ENCODE measurements around the gene CREB1. TPM values are rescaled to one million over a fixed set of nuclear protein-coding genes. Genes with fewer than 3 reads are reported as not detected.

The CREB1 gene
- total RNA-seq, 2 donors from 2014 or later: 96.8 to 125 TPM

GRCh38 chr2:207512356-207512755 is 17.4 kb upstream of the CREB1 start:
- ATAC-seq (no peak), DNase-seq (ENCODE audit: low spot score) (no peak)
- Mint-ChIP-seq H3K36me3 (no peaks in the 10 kb centered on the region), H3K27me3 (peaks cover 9 to 12% of the 10 kb centered on the region in 2 donors), H3K27ac (peak overlapping the region in 1 of 2 donors; percentile 10), H3K4me1 (ENCODE audit: low read depth in 2 of 2) (peaks cover 6 to 21% of the 10 kb centered on the region in 2 donors), H3K4me3 (no peak overlapping the region), H3K9me3 (no peaks in the 10 kb centered on the region)

GRCh38 chr2:207513551-207514257 is 16.1 kb upstream of the CREB1 start:
- Mint-ChIP-seq H3K4me1 (ENCODE audit: low read depth in 2 of 2) (peaks cover 6 to 21% of the 10 kb centered on the region in 2 donors), H3K27ac (no peak overlapping the region), H3K27me3 (peaks cover 10 to 14% of the 10 kb centered on the region in 2 donors), H3K4me3 (peak overlapping the region; percentile 4), H3K36me3 (no peaks in the 10 kb centered on the region), H3K9me3 (no peaks in the 10 kb centered on the region)
- DNase-seq (ENCODE audit: low spot score) (no peak), ATAC-seq (peak in 1 of 2 donors; percentile 44)

- H3K36me3 Mint-ChIP-seq: no peaks in the 10 kb centered on the region
- no peak overlapping the region for H3K4me3 Mint-ChIP-seq
- H3K4me1 Mint-ChIP-seq (ENCODE audit: low read depth in 2 of 2): peaks cover 6 to 21% of the 10 kb centered on the region in 2 donors
- no peaks in the 10 kb centered on the region for H3K9me3 Mint-ChIP-seq
- DNase-seq (ENCODE audit: low spot score) (no peak), ATAC-seq (no peak)
- H3K27me3 Mint-ChIP-seq: peaks cover 16 to 17% of the 10 kb centered on the region in 2 donors
- H3K27ac Mint-ChIP-seq: no peak overlapping the region
Measured at GRCh38 chr2:207514451-207514850, 15.3 kb upstream of the CREB1 start.

- DNase-seq (ENCODE audit: low spot score) (no peak), ATAC-seq (no peak)
- no peak overlapping the region for H3K4me3 Mint-ChIP-seq
- no peaks in the 10 kb centered on the region for H3K36me3 Mint-ChIP-seq
- H3K27me3 Mint-ChIP-seq: peaks cover 16 to 17% of the 10 kb centered on the region in 2 donors
- no peaks in the 10 kb centered on the region for H3K9me3 Mint-ChIP-seq
- H3K27ac Mint-ChIP-seq: no peak overlapping the region
- H3K4me1 Mint-ChIP-seq (ENCODE audit: low read depth in 2 of 2): peaks cover 6 to 21% of the 10 kb centered on the region in 2 donors
Measured at GRCh38 chr2:207515671-207516070, 14.1 kb upstream of the CREB1 start.

GRCh38 chr2:207516206-207516605 is 13.6 kb upstream of the CREB1 start:
- H3K4me3 Mint-ChIP-seq: no peak overlapping the region
- H3K27me3 Mint-ChIP-seq: peaks cover 16 to 17% of the 10 kb centered on the region in 2 donors
- peaks cover 6 to 25% of the 10 kb centered on the region in 2 donors for H3K4me1 Mint-ChIP-seq (ENCODE audit: low read depth in 2 of 2)
- H3K9me3 Mint-ChIP-seq: no peaks in the 10 kb centered on the region
- no peaks in the 10 kb centered on the region for H3K36me3 Mint-ChIP-seq
- no peak overlapping the region for H3K27ac Mint-ChIP-seq
- ATAC-seq (no peak), DNase-seq (ENCODE audit: low spot score) (no peak)

- ATAC-seq (no peak), DNase-seq (ENCODE audit: low spot score) (no peak)
- Mint-ChIP-seq H3K27ac (no peak overlapping the region), H3K9me3 (peaks cover 9% of the 10 kb centered on the region), H3K4me3 (no peak overlapping the region), H3K4me1 (ENCODE audit: low read depth in 2 of 2) (peaks cover 21 to 32% of the 10 kb centered on the region in 2 donors), H3K27me3 (peaks cover 3 to 7% of the 10 kb centered on the region in 2 donors), H3K36me3 (peaks cover 5% of the 10 kb centered on the region)
Measured at GRCh38 chr2:207523005-207523404, 6.8 kb upstream of the CREB1 start.

GRCh38 chr2:207525296-207525695 is 4.5 kb upstream of the CREB1 start:
- ATAC-seq (no peak), DNase-seq (ENCODE audit: low spot score) (no peak)
- peak overlapping the region; percentile 5 to 58 for H3K27ac Mint-ChIP-seq
- peaks cover 34 to 43% of the 10 kb centered on the region in 2 donors for H3K4me1 Mint-ChIP-seq (ENCODE audit: low read depth in 2 of 2)
- H3K4me3 Mint-ChIP-seq: peak overlapping the region; percentile 45
- H3K27me3 Mint-ChIP-seq: no peaks in the 10 kb centered on the region
- H3K36me3 Mint-ChIP-seq: peaks cover 11% of the 10 kb centered on the region
- H3K9me3 Mint-ChIP-seq: peaks cover 9% of the 10 kb centered on the region

GRCh38 chr2:207528980-207529329 is 807 bp upstream of the CREB1 start:
- ATAC-seq (peak; percentile 1 to 15), DNase-seq (ENCODE audit: low spot score) (peak; percentile 84)
- H3K36me3 Mint-ChIP-seq: peaks cover 17% of the 10 kb centered on the region
- H3K9me3 Mint-ChIP-seq: peaks cover 9% of the 10 kb centered on the region
- H3K27ac Mint-ChIP-seq: peak overlapping the region; percentile 96
- H3K4me3 Mint-ChIP-seq: peak overlapping the region; percentile 93
- H3K4me1 Mint-ChIP-seq (ENCODE audit: low read depth in 2 of 2): peaks cover 39 to 55% of the 10 kb centered on the region in 2 donors
- H3K27me3 Mint-ChIP-seq: no peaks in the 10 kb centered on the region

- ATAC-seq (peak in 1 of 2 donors; percentile 2), DNase-seq (ENCODE audit: low spot score) (peak; percentile 72)
- H3K9me3 Mint-ChIP-seq: peaks cover 9% of the 10 kb centered on the region
- H3K4me3 Mint-ChIP-seq: peak overlapping the region; percentile 95
- no peaks in the 10 kb centered on the region for H3K27me3 Mint-ChIP-seq
- peak overlapping the region; percentile 96 for H3K27ac Mint-ChIP-seq
- H3K36me3 Mint-ChIP-seq: peaks cover 17% of the 10 kb centered on the region
- H3K4me1 Mint-ChIP-seq (ENCODE audit: low read depth in 2 of 2): peaks cover 41 to 59% of the 10 kb centered on the region in 2 donors
Measured at GRCh38 chr2:207530160-207531031, 634 bp downstream of the CREB1 start.

GRCh38 chr2:207531032-207531952 is 1.5 kb downstream of the CREB1 start:
- peak overlapping the region; percentile 95 for H3K4me3 Mint-ChIP-seq
- H3K9me3 Mint-ChIP-seq: peaks cover 9% of the 10 kb centered on the region
- peaks cover 36 to 53% of the 10 kb centered on the region in 2 donors for H3K4me1 Mint-ChIP-seq (ENCODE audit: low read depth in 2 of 2)
- H3K27ac Mint-ChIP-seq: peak overlapping the region; percentile 96
- DNase-seq (ENCODE audit: low spot score): no peak
- H3K27me3 Mint-ChIP-seq: no peaks in the 10 kb centered on the region
- peaks cover 17% of the 10 kb centered on the region for H3K36me3 Mint-ChIP-seq
- no peak for ATAC-seq

GRCh38 chr2:207532676-207533075 is 2.9 kb downstream of the CREB1 start:
- H3K9me3 Mint-ChIP-seq: peaks cover 2% of the 10 kb centered on the region
- H3K27ac Mint-ChIP-seq: peak overlapping the region; percentile 96
- peaks cover 33 to 50% of the 10 kb centered on the region in 2 donors for H3K4me1 Mint-ChIP-seq (ENCODE audit: low read depth in 2 of 2)
- peak overlapping the region; percentile 95 for H3K4me3 Mint-ChIP-seq
- no peak for DNase-seq (ENCODE audit: low spot score)
- ATAC-seq: no peak
- no peaks in the 10 kb centered on the region for H3K27me3 Mint-ChIP-seq
- peaks cover 15% of the 10 kb centered on the region for H3K36me3 Mint-ChIP-seq

GRCh38 chr2:207533461-207534008 is 3.8 kb downstream of the CREB1 start:
- no peaks in the 10 kb centered on the region for H3K27me3 Mint-ChIP-seq
- peak overlapping the region; percentile 65 for H3K4me3 Mint-ChIP-seq
- peaks cover 30 to 48% of the 10 kb centered on the region in 2 donors for H3K4me1 Mint-ChIP-seq (ENCODE audit: low read depth in 2 of 2)
- H3K36me3 Mint-ChIP-seq: peaks cover 17% of the 10 kb centered on the region
- DNase-seq (ENCODE audit: low spot score) (no peak), ATAC-seq (no peak)
- no peaks in the 10 kb centered on the region for H3K9me3 Mint-ChIP-seq
- peak overlapping the region; percentile 79 to 96 for H3K27ac Mint-ChIP-seq

GRCh38 chr2:207534417-207534816 is 4.7 kb downstream of the CREB1 start:
- no peak for DNase-seq (ENCODE audit: low spot score)
- ATAC-seq: no peak
- Mint-ChIP-seq H3K4me3 (peak overlapping the region; percentile 65), H3K27ac (peak overlapping the region; percentile 71 to 96), H3K9me3 (no peaks in the 10 kb centered on the region), H3K4me1 (ENCODE audit: low read depth in 2 of 2) (peaks cover 27 to 47% of the 10 kb centered on the region in 2 donors), H3K27me3 (no peaks in the 10 kb centered on the region), H3K36me3 (peaks cover 17% of the 10 kb centered on the region)

Measured in natural killer cell treated with Interleukin-12 subunit alpha and Interleukin-12 subunit beta and Interleukin-15 and Interleukin-18, amount 100 ng/mL, for 72 hours (primary cell).